Stimulated activated CD4-positive, alpha-beta T cell treated with anti-CD3 and anti-CD28 coated beads, Interleukin-1b, Interleukin-23, amount 100 ng/mL, for 1 hour (primary cell): ENCODE measurements around the gene CLEC9A.
"Not testable (repeated sequence)": the region's sequence is repeated elsewhere in the genome, so short reads cannot be mapped to it uniquely, and the experiment has no call there.

Experiments
- DNase-seq, 2 donors: peaks; one replicate each; pipeline ENCODE4 v3.0.0-alpha.2; 2020; ENCODE audit warnings: low read depth in 2 of 2

Gene CLEC9A

DNA sequence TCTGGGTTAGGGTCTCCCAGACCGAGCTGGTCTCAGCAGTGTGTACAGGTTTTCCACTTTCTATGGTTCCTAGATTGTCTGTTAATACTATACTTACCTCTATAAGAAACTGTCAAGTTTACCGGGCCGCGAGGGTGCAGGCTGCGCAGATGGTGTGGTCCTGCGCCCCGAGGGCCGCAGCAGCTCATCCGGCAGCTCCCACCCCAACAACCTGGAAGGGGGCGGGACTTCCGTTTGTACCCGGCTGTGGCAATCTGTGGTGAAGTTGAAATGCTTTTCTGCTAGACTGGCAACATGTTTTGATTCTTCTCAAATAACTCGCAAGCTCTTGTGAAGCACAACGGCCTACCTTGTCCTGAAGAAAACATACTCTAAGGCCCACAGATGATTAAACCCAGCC is at the start of gene CLEC9A:
Gene CLEC9A, plus strand, starts transcription at position 237 of the 400 bp plus-strand sequence. CDS start 22,006 bp downstream, outside the sequence.
- no peak for DNase-seq

GRCh38 chr12:9991876-9992275 is 38.6 kb upstream of the CLEC9A start:
- DNase-seq, result no peak

DNA sequence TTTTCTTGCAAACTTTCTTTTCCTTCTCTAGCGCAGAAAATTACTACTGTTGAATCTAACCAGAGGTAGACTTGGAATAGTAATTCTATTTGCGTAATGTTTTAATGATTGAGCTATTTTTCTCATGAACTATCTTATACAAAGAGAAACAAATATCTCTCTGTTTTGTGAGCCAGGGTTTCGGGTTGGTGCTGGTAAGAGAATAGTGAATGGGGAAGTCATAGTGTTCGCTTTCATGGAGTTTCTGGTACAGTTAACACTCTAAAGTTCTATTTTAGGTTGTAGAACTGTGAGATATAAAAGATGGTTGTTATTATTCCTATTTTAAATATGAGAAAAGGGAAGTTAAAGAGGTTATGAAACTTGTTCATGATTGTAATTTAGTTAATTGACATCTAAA is 38.2 kb upstream of the CLEC9A start:
- DNase-seq, result no peak

GRCh38 chr12:9999016-9999415 is 31.5 kb upstream of the CLEC9A start, which contains the start of gene CLEC1B:
Gene CLEC1B (minus strand): TSS chr12:9999121. CDS start chr12:9999100, 21 bp downstream.
- no peak for DNase-seq

DNA sequence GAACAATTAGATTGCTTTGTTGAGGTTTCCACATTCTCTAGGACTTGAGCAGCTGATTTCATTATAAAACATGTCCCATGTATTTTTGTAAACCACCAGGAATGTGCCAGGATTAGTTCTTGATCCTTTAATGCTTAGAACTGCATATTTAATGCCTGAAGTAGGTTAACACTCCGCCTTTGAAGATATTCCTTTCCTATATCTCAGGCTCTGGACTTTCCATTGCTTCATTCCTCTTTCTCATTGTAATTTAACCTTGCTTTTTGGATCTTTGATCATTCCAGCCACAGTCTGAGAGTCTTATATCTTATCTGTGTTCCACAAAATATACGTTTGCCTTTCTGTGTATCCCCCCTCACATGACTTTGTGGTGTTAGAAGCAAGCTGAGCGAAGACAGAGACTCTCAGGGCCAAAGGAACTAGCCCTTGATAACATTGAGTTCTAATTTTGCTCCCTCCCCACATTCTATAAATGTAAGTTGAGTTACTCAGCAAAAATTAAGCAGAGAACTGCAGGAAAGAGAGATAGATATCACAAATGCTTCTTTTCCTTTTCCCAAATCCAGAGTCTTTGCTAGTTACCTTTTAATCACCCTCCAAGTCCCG is 29.2 kb upstream of the CLEC9A start:
- no peak for DNase-seq

- no peak for DNase-seq
These were observed 17.7 kb upstream of the CLEC9A start for GRCh38 chr12:10012630-10013330.

DNA sequence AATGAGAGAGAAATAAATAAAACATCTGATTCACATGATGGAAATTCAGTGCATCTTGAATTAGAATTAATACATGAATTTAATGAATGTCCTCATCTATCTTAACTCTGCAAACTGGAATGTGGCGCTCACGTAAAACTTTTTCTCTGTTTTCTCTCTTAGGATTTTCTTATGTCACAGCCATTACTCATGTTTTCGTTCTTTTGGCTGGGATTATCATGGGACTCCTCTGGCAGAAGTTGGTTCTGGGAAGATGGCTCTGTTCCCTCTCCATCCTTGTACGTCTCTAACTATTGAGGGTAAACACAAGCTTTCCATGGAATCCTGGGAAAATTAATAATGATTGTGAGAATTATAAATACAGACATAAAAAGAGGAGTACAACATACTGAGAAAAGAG is 15.0 kb upstream of the CLEC9A start:
- DNase-seq, result no peak

- no peak for DNase-seq
These were observed 13.6 kb upstream of the CLEC9A start for GRCh38 chr12:10016881-10017280.

DNA sequence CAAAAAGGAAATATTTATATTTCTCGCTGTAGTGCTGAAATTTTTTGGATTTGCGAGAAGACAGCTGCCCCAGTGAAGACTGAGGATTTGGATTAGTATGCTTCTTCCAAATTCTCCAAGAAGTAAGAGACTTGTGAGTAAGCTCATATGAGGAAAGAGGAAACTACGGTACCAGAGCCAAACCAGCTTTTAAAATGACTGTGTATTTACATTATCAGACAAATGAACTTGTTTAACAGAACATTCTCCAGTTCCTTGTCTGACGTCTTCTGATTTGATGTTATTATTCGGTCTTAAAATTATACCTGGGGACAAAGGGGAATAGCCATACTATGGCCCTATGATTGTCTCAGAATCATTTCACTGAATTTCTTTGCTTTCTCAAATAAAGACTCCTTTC is 12.1 kb upstream of the CLEC9A start:
- no peak for DNase-seq

GRCh38 chr12:10021342-10021741 is 9.1 kb upstream of the CLEC9A start:
- no peak for DNase-seq

DNA sequence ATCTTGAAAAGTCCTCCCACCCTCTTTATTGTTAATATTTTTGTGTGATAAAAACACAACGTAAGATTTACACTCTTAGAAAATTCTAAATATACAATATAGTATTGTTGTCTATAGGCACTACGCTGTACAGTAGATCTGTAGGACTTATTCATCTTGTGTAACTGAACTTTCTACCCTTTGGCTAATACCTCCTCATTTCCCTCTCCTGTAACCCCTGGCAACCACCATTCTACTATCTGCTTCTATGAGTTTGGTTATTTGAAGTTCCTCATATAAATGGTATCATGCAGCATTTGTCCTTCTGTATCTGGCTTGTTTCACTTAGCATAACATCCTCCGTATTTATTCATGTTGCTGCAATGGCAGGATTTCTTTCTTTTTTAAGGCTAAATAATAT is 5.2 kb upstream of the CLEC9A start:
- no peak for DNase-seq

DNA sequence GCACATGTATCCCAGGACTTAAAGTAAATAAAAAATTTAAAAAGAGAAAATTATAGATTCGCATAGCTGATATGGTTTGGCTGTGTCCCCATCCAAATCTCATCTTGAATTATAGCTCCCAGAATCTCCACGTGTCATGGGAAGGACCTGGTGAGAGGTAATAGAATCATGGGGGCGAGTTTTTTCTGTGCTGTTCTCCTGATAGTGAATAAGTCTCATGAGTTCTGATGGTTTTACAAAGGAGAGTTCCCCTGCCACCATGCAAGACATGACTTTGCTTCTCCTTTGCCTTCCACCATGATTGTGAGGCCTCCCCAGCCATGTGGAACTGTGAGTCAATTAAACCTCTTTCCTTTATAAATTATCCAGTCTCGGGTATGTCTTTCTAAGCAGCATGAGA is 3.8 kb upstream of the CLEC9A start:
- not testable (repeated sequence) for DNase-seq

- DNase-seq, result no peak
These were observed 3.2 kb upstream of the CLEC9A start for GRCh38 chr12:10027311-10027710.

DNA sequence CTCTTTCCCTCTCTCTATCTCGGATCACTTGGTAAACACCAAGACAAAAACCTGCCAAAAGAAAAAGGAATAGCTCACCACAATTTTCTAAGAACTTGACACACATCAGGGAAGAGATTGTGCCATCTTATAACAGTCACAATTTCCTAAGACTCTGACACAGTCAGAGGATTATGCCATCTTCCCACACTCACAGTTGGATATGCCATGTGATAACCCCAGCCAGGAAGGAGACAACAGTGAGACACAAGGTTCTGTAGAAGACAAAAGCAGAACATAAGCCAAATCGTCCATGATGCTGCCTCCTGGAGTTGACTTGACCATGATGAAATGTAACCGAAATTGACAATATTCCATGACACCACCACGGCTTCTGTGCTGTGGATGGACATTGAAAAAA is 2.8 kb upstream of the CLEC9A start:
- no peak for DNase-seq

GRCh38 chr12:10031321-10031720 is 839 bp downstream of the CLEC9A start:
- no peak for DNase-seq

DNA sequence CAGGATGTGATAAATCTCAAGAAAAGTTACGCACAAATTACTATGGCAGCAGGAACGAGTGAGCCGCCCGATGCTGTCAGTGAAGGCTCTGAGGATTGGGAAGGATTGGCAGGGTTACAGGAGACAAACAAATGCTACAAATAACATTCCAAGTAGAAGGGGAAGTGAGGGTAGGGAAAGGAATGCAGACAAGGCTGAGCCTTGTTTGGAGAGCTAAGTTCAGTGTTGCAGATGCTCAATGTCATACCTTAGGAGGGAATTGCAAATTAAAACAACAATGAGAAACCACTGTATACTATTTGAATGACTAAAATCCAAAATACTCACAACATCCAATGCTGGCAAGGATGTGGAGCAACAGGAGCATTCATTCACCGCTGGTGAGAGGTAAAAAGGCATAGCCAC is 1.3 kb downstream of the CLEC9A start:
- no peak for DNase-seq

DNA sequence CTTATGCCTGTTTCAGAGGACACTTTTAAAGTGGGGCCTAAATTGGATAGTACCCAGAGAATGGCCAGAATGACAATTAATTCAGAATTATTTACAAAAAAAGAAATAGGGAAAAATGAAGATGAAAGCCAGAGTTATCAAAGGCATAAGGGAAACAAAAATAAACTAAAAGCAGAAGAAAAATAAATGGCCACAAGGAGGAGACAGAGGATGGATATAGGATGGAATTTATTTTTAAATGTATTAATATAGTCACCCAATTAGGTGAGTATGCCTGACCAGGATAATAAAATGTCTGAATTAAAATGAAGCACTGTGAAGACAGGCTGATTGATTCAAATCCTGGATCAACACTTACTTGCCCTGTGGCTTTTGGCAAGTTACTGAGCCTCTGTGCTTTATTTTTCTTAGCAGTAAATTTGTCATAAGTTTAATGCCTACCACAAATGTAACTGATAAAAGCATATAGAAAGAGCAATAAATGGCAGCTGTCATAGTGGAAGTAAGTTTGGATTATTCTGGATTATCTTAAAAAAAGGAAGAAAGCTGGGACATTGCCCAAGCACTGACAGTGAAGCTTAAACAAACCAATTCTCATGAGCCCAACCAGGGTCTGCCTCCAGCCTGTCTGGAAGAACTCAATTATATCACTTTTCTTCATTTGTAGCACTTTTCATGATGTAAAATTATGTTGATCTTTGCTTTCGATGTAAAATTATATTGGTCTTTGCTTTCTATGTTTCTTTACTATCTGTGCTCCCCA is 3.5 kb downstream of the CLEC9A start:
- DNase-seq, result no peak

DNA sequence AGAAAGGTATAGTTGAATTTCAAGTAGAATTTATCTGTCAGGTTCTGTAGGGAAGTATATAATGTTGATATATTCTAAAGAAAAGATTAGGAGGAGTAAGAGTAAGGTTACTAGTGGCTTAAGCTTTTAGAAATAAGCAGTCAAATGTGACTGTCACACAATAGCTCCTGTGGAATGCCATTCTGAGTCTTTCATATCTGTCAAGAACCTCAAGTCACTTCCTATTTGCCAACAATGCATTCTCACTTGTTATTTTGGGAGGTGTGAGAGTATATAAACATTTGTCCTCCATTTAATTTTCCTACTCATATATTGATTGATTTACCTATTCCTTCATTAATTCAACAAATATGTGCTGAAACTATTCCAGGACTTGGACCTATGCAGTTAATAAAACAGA is 11.7 kb downstream of the CLEC9A start:
- DNase-seq, result no peak

GRCh38 chr12:10048526-10048925 is 18.0 kb downstream of the CLEC9A start:
- no peak for DNase-seq

GRCh38 chr12:10052193-10052913 is 21.9 kb downstream of the CLEC9A start:
- no peak for DNase-seq

DNA sequence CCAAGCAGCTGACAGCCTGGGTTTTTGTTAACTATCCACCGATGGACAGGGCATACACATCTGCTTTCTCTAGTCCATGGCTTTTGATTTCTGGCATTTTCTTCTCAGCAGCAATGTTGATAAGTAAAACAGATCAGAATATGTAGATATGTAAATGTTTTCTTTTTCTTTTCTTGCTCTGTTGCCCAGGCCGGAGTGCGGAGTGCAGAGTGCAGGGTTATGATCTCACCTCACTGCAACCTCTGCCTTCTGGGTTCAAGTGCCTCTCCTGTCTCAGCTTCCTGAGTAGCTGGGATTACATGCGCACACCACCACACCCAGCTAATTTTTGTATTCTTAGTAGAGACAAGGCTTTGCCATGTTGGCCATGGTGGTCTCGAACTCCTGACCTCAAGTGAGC is 27.9 kb downstream of the CLEC9A start:
- DNase-seq, result no peak

- DNase-seq, result no peak
These were observed 34.8 kb downstream of the CLEC9A start for GRCh38 chr12:10065241-10065640.
